Activated naive CD8-positive, alpha-beta T cell treated with anti-CD3 and anti-CD28 coated beads for 36 hours (primary cell): Measurements from ENCODE around the gene SPC25. TPM values are rescaled to one million over a fixed set of nuclear protein-coding genes. Genes with fewer than 3 reads are reported as not detected.
A peak's percentile ranks its signal among the peaks of the same experiment; 100 is the strongest.

Source experiments
- DNase-seq: peaks from one replicate; pipeline ENCODE4 v3.0.0; 2021
- H3K27ac Mint-ChIP-seq: one replicate; pipeline ENCODE4 v1.8.0; 2022; ENCODE audit warnings: mild to moderate bottlenecking, moderate library complexity, mixed read lengths
- H3K27me3 Mint-ChIP-seq: one replicate; pipeline ENCODE4 v1.8.0; 2022; ENCODE audit warnings: mild to moderate bottlenecking, mixed read lengths
- H3K36me3 Mint-ChIP-seq: one replicate; pipeline ENCODE4 v1.8.0; 2021; ENCODE audit warnings: mild to moderate bottlenecking, mixed read lengths
- H3K4me1 Mint-ChIP-seq: one replicate; pipeline ENCODE4 v1.8.0; 2021; ENCODE audit warnings: mixed read lengths
- H3K4me3 Mint-ChIP-seq: one replicate; pipeline ENCODE4 v1.8.0; 2022; ENCODE audit warnings: mild to moderate bottlenecking, moderate library complexity, mixed read lengths
- H3K9me3 Mint-ChIP-seq: one replicate; pipeline ENCODE4 v1.8.0; 2022; ENCODE audit warnings: mixed read lengths
- total RNA-seq, 2 experiments: library from RNA; stranded (reverse); gene quantifications; one replicate each; pipeline ENCODE4 v1.2.3, GENCODE V29; 2021

Gene SPC25
- total RNA-seq, 2 experiments from 2014 or later = 33.7 to 37.1 TPM

DNA sequence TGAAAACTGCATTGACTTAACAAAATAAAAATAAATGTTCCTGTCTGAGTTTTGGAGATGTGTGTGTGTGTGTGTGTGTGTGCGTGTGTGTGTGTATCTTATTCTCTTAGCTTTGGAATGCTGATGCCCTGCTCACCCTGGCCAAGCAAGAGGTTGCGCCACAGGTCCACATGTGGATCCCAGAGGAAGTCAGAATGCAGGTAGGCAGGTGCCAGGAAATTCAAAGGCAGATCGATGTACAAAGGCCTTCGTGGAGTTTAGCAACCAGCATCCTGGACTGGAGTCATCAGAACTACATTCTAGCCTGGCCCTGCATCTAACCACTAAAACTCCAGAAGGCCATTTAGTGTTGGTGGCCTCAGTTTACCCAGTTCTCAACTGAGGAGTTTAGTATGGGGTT lies 23.3 kb upstream of the SPC25 start:
- Mint-ChIP-seq H3K9me3 (peaks cover 4% of the 10 kb centered on the region), H3K27ac (no peak overlapping the region), H3K36me3 (no peaks in the 10 kb centered on the region), H3K4me3 (no peak overlapping the region), H3K27me3 (peaks cover 39% of the 10 kb centered on the region), H3K4me1 (peaks cover 8% of the 10 kb centered on the region)
- no peak for DNase-seq

GRCh38 chr2:168912901-168913369 lies 22.7 kb upstream of the SPC25 start:
- peaks cover 4% of the 10 kb centered on the region for H3K9me3 Mint-ChIP-seq
- no peaks in the 10 kb centered on the region for H3K36me3 Mint-ChIP-seq
- H3K4me3 Mint-ChIP-seq = peak overlapping the region; percentile 48
- H3K27me3 Mint-ChIP-seq = peaks cover 42% of the 10 kb centered on the region
- peaks cover 8% of the 10 kb centered on the region for H3K4me1 Mint-ChIP-seq
- H3K27ac Mint-ChIP-seq = no peak overlapping the region
- DNase-seq = peak; percentile 6

DNA sequence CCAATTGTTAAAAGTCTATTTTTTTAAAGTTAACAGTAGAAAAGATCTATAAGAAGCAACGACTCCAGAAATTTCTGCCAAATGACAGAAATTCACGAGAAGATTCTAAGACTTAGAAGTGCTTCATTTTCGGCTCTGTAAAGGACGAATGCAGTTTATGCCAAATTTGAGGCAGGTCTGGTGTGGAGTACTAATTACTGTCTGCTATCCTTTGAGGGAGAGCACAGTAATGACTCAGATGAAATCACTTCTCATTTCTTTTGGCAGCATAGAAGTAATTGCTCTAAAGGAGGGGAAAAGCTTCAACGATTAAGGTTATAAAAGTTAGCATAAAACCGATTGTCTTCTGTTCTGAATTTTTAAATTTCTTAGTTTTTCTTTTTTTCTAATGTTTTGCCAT lies 22.2 kb upstream of the SPC25 start:
- peak overlapping the region; percentile 48 for H3K4me3 Mint-ChIP-seq
- no peaks in the 10 kb centered on the region for H3K36me3 Mint-ChIP-seq
- peaks cover 4% of the 10 kb centered on the region for H3K9me3 Mint-ChIP-seq
- H3K27me3 Mint-ChIP-seq = peaks cover 47% of the 10 kb centered on the region
- no peak overlapping the region for H3K27ac Mint-ChIP-seq
- DNase-seq = no peak
- peaks cover 8% of the 10 kb centered on the region for H3K4me1 Mint-ChIP-seq

- H3K9me3 Mint-ChIP-seq = peaks cover under 1% of the 10 kb centered on the region
- no peak overlapping the region for H3K27ac Mint-ChIP-seq
- H3K4me3 Mint-ChIP-seq = no peak overlapping the region
- H3K36me3 Mint-ChIP-seq = no peaks in the 10 kb centered on the region
- H3K4me1 Mint-ChIP-seq = peaks cover under 1% of the 10 kb centered on the region
- DNase-seq = no peak
- peaks cover 48% of the 10 kb centered on the region for H3K27me3 Mint-ChIP-seq
Measured at GRCh38 chr2:168910330-168910729, 20.1 kb upstream of the SPC25 start.

DNA sequence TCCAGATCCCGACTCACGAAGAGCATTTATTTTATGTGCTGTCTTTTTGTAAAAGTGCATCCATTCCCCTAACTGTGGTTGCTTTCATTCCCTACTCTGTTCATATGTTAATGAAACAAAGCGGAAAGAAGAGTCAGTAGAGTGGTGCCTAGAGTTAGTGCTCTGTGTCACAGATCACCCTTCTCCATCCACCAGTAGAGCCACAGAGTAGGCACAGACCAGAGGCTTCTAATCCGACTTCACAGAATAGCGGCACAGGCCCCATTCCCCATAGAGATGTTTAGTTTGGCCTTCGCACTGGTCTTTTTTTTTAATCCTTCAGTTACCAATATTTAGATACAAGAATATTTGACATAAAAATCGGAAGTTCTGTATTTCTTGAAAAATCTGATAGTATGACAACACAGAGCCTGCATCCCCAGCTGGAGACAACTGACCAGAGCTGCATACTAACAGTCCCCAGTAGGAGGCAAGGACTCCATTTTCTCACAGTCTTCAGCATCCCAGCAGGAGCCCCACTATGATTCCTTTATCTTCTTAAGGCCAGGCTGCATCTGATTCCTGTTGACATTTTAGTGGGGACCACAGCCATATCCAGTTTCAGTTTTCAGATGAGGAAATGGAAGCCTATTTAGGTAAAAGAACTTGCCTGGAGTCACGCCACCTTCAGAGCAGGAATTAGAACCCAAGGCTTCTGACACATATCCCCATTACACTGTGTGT lies 17.9 kb upstream of the SPC25 start:
- Mint-ChIP-seq H3K36me3 (no peaks in the 10 kb centered on the region), H3K4me3 (no peak overlapping the region), H3K27ac (no peak overlapping the region), H3K27me3 (peaks cover 31% of the 10 kb centered on the region), H3K9me3 (no peaks in the 10 kb centered on the region), H3K4me1 (no peaks in the 10 kb centered on the region)
- no peak for DNase-seq

GRCh38 chr2:168904358-168904757 lies 14.1 kb upstream of the SPC25 start:
- H3K9me3 Mint-ChIP-seq = no peaks in the 10 kb centered on the region
- peaks cover 15% of the 10 kb centered on the region for H3K27me3 Mint-ChIP-seq
- no peak for DNase-seq
- no peaks in the 10 kb centered on the region for H3K36me3 Mint-ChIP-seq
- H3K27ac Mint-ChIP-seq = no peak overlapping the region
- H3K4me3 Mint-ChIP-seq = no peak overlapping the region
- H3K4me1 Mint-ChIP-seq = no peaks in the 10 kb centered on the region

DNA sequence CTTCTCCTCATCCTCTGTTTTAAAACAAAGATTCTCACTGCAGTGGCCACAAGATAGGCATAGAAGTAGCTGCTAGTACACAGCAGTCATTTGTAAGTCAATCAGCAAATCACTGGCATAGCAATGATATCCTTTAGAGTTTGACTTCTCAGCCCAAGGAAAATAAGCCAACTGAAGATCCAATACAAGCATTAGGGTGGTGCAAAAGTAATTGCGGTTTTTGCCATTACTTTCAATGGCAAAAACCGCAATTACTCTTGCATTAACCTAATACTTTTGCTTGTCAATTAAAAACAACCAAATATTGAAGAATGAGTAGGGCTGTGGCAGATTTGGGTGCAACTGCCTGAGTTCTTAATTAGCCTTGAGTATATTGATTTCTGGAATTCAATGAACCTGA lies 13.7 kb upstream of the SPC25 start:
- Mint-ChIP-seq H3K4me1 (no peaks in the 10 kb centered on the region), H3K4me3 (no peak overlapping the region), H3K36me3 (no peaks in the 10 kb centered on the region), H3K9me3 (no peaks in the 10 kb centered on the region), H3K27ac (no peak overlapping the region), H3K27me3 (peaks cover 12% of the 10 kb centered on the region)
- DNase-seq = no peak

- H3K36me3 Mint-ChIP-seq = no peaks in the 10 kb centered on the region
- DNase-seq = no peak
- no peaks in the 10 kb centered on the region for H3K9me3 Mint-ChIP-seq
- H3K27me3 Mint-ChIP-seq = no peaks in the 10 kb centered on the region
- no peak within 1 kb of the TSS for H3K27ac Mint-ChIP-seq
- no peak within 1 kb of the TSS for H3K4me3 Mint-ChIP-seq
- H3K4me1 Mint-ChIP-seq = no peaks in the 10 kb centered on the region
Measured at GRCh38 chr2:168901003-168901402, 10.8 kb upstream of the SPC25 start, which contains the start of gene G6PC2. TSS of gene G6PC2 (plus strand) at chr2:168901291. CDS start at chr2:168901332, 41 bp downstream.

GRCh38 chr2:168897449-168897848 lies 7.2 kb upstream of the SPC25 start:
- Mint-ChIP-seq H3K27ac (no peak overlapping the region), H3K9me3 (no peaks in the 10 kb centered on the region), H3K4me3 (no peak overlapping the region), H3K4me1 (no peaks in the 10 kb centered on the region), H3K27me3 (peaks cover 6% of the 10 kb centered on the region), H3K36me3 (no peaks in the 10 kb centered on the region)
- no peak for DNase-seq

GRCh38 chr2:168896783-168897182 lies 6.6 kb upstream of the SPC25 start:
- no peaks in the 10 kb centered on the region for H3K9me3 Mint-ChIP-seq
- H3K27ac Mint-ChIP-seq = no peak overlapping the region
- H3K36me3 Mint-ChIP-seq = no peaks in the 10 kb centered on the region
- peaks cover 12% of the 10 kb centered on the region for H3K27me3 Mint-ChIP-seq
- no peaks in the 10 kb centered on the region for H3K4me1 Mint-ChIP-seq
- H3K4me3 Mint-ChIP-seq = no peak overlapping the region
- no peak for DNase-seq

DNA sequence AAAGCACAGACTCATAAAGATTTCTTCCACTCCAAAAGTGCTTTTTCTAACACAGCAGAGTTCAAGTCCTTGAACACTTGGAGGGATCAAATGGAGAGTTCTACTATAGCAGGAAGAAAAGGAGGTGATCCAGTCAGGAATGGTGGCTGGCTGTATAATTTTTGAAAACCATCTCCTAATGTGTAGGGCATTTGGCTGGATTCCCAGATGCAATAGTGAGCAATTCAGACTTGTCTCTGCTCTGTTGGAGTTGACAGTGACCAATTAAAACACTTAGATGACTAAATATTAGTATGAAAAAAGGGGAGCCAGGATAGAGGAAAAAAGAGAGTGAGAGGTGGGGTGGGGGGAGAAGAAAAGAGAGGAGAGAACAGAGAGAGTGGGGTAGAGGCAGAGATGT lies 5.5 kb upstream of the SPC25 start:
- H3K4me1 Mint-ChIP-seq = peaks cover 1% of the 10 kb centered on the region
- H3K9me3 Mint-ChIP-seq = no peaks in the 10 kb centered on the region
- H3K4me3 Mint-ChIP-seq = no peak overlapping the region
- DNase-seq = no peak
- H3K36me3 Mint-ChIP-seq = no peaks in the 10 kb centered on the region
- no peak overlapping the region for H3K27ac Mint-ChIP-seq
- H3K27me3 Mint-ChIP-seq = peaks cover 15% of the 10 kb centered on the region

GRCh38 chr2:168894720-168895119 lies 4.5 kb upstream of the SPC25 start:
- Mint-ChIP-seq H3K4me3 (no peak overlapping the region), H3K27me3 (peaks cover 21% of the 10 kb centered on the region), H3K4me1 (peaks cover 5% of the 10 kb centered on the region), H3K36me3 (peaks cover 5% of the 10 kb centered on the region), H3K9me3 (no peaks in the 10 kb centered on the region), H3K27ac (no peak overlapping the region)
- no peak for DNase-seq

- Mint-ChIP-seq H3K27ac (no peak overlapping the region), H3K4me3 (no peak overlapping the region), H3K36me3 (peaks cover 8% of the 10 kb centered on the region), H3K27me3 (peaks cover 21% of the 10 kb centered on the region), H3K4me1 (peaks cover 8% of the 10 kb centered on the region), H3K9me3 (no peaks in the 10 kb centered on the region)
- no peak for DNase-seq
Measured at GRCh38 chr2:168894101-168894500, 3.9 kb upstream of the SPC25 start.

DNA sequence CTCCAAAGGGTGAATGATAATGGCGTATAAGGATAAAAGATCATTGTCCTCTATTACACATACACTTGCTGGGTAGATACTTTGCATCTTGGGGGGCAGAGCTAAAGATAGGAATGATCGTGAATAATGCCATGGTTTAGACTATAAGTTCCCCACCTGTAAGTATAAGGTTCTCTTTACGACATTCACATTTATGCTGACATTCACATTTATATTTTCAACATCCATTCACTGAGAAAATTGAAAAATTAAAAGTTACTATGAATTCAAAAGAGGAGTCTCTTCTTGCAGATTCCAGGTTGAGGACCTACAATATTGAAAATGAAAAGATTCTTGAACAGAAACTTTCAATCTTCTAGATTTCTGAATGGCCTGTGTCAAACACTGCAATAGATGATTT lies 2.1 kb upstream of the SPC25 start:
- Mint-ChIP-seq H3K4me3 (no peak overlapping the region), H3K9me3 (no peaks in the 10 kb centered on the region), H3K36me3 (peaks cover 13% of the 10 kb centered on the region), H3K4me1 (peaks cover 9% of the 10 kb centered on the region), H3K27me3 (peaks cover 21% of the 10 kb centered on the region), H3K27ac (no peak overlapping the region)
- no peak for DNase-seq

- Mint-ChIP-seq H3K4me3 (peak overlapping the region; percentile 93), H3K9me3 (no peaks in the 10 kb centered on the region), H3K27ac (peak overlapping the region; percentile 26), H3K36me3 (peaks cover 28% of the 10 kb centered on the region), H3K27me3 (peaks cover 21% of the 10 kb centered on the region), H3K4me1 (peaks cover 14% of the 10 kb centered on the region)
- DNase-seq = no peak
Measured at GRCh38 chr2:168889635-168890005, 610 bp downstream of the SPC25 start.

DNA sequence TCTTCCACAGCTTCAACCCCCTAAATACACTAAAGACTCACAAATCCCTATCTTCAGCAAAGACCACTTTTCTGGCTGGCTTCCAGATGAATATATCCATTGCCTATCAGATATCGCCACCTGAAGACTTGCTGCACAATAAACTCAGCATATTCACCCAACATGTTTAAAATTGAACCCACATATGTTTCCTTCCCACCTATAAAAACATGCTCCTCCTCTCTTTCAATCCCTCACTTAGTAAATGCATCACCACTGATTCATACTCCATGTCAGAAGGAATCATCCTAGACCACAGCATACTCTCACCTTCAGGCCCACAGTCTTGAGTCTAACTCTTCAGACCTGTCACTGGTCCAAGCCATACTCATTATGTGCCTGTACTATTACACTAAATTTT lies 5.3 kb downstream of the SPC25 start:
- peaks cover 33% of the 10 kb centered on the region for H3K36me3 Mint-ChIP-seq
- no peaks in the 10 kb centered on the region for H3K9me3 Mint-ChIP-seq
- no peak overlapping the region for H3K27ac Mint-ChIP-seq
- H3K27me3 Mint-ChIP-seq = no peaks in the 10 kb centered on the region
- peaks cover 9% of the 10 kb centered on the region for H3K4me1 Mint-ChIP-seq
- DNase-seq = no peak
- H3K4me3 Mint-ChIP-seq = no peak overlapping the region
